Activated naive CD8-positive, alpha-beta T cell treated with anti-CD3 and anti-CD28 coated beads, Interleukin-2, amount 50 U/mL, for 24 hours (primary cell): Measurements from ENCODE around the gene HMGB1.

Source experiments
- ATAC-seq: fragments of 150-1000 bp; cut with Tn5 transposase; one replicate; pipeline ENCODE4 v1.10.0; 2021
- DNase-seq: peaks from one replicate; pipeline ENCODE4 v3.0.0; 2021
- H3K27ac Mint-ChIP-seq: one replicate; pipeline ENCODE4 v1.8.0; 2021; ENCODE audit warnings: mild to moderate bottlenecking, mixed read lengths
- H3K27me3 Mint-ChIP-seq: one replicate; pipeline ENCODE4 v1.8.0; 2021; ENCODE audit warnings: mixed read lengths
- H3K36me3 Mint-ChIP-seq: one replicate; pipeline ENCODE4 v1.8.0; 2021; ENCODE audit warnings: low read depth, mixed read lengths
- H3K4me1 Mint-ChIP-seq: one replicate; pipeline ENCODE4 v1.8.0; 2021; ENCODE audit warnings: mixed read lengths
- H3K4me3 Mint-ChIP-seq: one replicate; pipeline ENCODE4 v1.8.0; 2021; ENCODE audit warnings: mild to moderate bottlenecking, moderate library complexity, mixed read lengths
- H3K9me3 Mint-ChIP-seq: one replicate; pipeline ENCODE4 v1.8.0; 2021; ENCODE audit warnings: mixed read lengths

Gene HMGB1

DNA sequence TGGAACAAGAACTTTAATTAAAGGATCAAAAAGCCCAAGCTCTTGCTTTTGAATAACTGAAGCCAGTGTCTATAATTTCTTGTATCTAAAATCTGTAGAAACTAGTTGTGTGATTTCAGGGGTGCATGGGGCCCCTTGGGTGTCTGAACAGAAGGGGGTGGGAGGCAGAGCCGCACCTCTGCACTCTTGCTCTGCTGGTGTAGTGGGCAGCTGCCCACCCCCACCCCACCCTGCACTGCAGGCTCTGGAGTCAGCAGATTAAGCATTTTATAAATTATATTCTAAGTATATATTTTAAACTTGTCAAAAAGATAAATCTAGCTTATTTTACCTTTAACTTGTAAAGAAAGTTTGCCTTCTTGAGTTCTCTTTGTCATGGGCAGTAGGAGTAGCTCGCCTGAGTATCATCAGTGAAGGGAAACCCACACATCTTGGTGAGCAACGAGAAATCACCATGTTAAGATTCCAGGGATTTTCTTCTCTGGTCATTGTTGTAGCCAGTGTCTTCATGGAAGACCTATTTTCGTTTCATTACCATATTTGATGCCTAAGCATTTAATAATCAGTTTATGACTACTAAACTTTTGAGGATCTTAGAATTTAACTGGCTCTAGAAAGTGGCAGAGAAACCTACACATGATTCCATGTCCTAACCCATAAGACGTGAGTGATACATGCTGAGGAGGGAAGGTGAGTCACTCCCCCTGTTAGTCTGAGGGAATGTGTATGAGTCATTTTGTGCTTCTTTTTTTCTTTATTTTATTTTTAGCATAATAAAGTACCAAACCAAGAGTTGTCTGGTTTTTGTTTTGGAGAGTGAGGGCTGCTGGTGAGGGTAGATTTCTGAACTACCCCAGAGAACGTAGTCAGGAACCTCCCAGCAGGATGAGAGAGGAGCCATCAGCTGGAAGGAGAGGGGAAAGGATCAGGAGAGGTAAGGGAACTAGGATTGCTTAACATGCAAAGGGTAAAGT lies 35.7 kb downstream of the HMGB1 start:
- H3K9me3 Mint-ChIP-seq = no peaks in the 10 kb centered on the region
- H3K4me3 Mint-ChIP-seq = peak overlapping the region; percentile 68
- H3K27ac Mint-ChIP-seq = peak overlapping the region; percentile 91
- no peaks in the 10 kb centered on the region for H3K36me3 Mint-ChIP-seq
- peaks cover 30% of the 10 kb centered on the region for H3K4me1 Mint-ChIP-seq
- DNase-seq (no peak), ATAC-seq (peak; percentile 95)
- H3K27me3 Mint-ChIP-seq = no peaks in the 10 kb centered on the region

- Mint-ChIP-seq H3K4me1 (peaks cover 30% of the 10 kb centered on the region), H3K36me3 (no peaks in the 10 kb centered on the region)
- ATAC-seq = no peak
Observed at GRCh38 chr13:30429235-30429634, 36.5 kb downstream of the HMGB1 start.

DNA sequence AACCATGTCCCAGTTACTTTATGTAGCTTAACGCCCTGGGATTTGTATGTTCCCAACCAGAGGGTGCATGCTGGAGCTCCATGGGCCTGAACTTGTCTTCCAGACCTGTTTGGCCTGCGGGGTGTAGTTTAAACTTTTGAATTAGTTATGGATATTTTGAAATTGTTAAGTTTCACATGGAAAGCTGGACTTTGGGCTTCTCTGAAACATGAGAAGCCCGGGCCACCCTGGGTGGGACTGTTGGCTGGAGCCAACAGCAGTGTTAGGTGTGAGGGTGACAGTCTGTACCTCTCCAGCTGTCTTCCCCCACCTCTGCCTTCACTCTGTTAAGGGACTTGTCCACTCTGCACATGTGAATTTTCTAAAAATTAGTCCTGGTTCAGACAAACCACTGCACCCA lies 41.8 kb downstream of the HMGB1 start:
- Mint-ChIP-seq H3K36me3 (no peaks in the 10 kb centered on the region), H3K4me3 (no peak overlapping the region), H3K9me3 (no peaks in the 10 kb centered on the region), H3K27ac (no peak overlapping the region), H3K4me1 (peaks cover 10% of the 10 kb centered on the region), H3K27me3 (no peaks in the 10 kb centered on the region)
- DNase-seq = no peak
- ATAC-seq = no peak

More at GRCh38 chr13:30429235-30429634, 36.5 kb downstream of the HMGB1 start:
- Mint-ChIP-seq H3K27ac (no peak overlapping the region), H3K4me3 (no peak overlapping the region), H3K9me3 (no peaks in the 10 kb centered on the region), H3K27me3 (no peaks in the 10 kb centered on the region)
- no peak for DNase-seq

GRCh38 chr13:30422054-30422839 lies 43.5 kb downstream of the HMGB1 start, which contains the start of gene UBE2L5:
Gene UBE2L5, plus strand, starts transcription at chr13:30422493. Its CDS starts 5,498 bp downstream, at chr13:30427991.
- Mint-ChIP-seq H3K27ac (peak within 1 kb of the TSS; percentile 75), H3K36me3 (no peaks in the 10 kb centered on the region), H3K4me3 (peak within 1 kb of the TSS; percentile 85), H3K9me3 (no peaks in the 10 kb centered on the region), H3K4me1 (peaks cover 10% of the 10 kb centered on the region), H3K27me3 (no peaks in the 10 kb centered on the region)
- DNase-seq = peak; percentile 76
- ATAC-seq = peak; percentile 94

DNA sequence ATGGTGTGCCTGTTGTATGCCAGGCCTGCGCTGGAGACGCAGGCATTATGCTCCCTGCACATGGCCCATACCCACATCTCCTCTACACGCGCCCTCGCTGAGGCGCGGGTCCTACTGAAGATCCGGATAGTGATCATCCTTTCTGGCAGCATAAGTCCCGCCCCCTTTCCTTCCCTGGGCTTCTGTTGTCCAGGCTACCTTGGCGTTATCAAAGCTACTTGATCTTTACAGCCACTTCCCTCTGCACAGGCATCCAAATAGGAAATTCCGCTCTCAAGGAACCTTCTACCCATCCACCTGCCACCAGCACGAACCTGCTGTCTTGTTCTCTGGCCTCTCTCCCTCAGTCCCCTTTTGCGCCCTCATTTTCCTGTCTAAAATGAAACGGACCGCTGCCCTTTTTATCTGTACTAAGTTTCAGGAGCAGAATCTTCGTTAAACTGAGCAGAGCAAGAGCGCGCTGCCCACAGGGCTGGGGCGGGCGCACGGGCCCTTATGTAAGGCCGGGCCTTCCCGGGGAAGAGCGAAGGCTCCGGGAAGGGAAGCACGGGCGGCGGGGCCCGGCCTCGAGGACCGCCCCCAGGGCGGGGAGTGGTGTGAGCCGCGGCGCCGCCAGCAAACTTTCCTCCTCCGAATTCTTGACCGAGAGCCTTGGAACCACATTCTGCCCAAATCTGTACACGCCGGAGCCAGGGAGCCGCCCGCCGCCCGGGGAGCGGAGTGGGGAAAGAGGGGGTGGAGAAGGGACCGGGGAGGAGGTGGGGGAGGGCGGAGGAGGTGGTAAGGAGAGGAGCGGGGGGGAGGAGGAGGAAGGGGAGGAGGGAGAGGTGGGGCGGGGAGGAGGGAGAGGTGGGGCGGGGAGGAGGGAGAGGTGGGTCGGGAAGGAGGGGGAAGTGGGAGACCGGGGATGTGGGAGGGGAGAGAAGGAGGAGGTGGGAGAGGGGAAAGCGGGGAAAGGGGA lies 44.4 kb downstream of the HMGB1 start:
- H3K36me3 Mint-ChIP-seq = no peaks in the 10 kb centered on the region
- H3K4me1 Mint-ChIP-seq = peaks cover 14% of the 10 kb centered on the region
- DNase-seq (peak; percentile 39), ATAC-seq (peak; percentile 41)
- no peaks in the 10 kb centered on the region for H3K9me3 Mint-ChIP-seq
- H3K27me3 Mint-ChIP-seq = no peaks in the 10 kb centered on the region
- H3K27ac Mint-ChIP-seq = peak overlapping the region; percentile 72
- peak overlapping the region; percentile 75 for H3K4me3 Mint-ChIP-seq

GRCh38 chr13:30418717-30419459 lies 46.8 kb downstream of the HMGB1 start:
- ATAC-seq (no peak), DNase-seq (no peak)
- Mint-ChIP-seq H3K4me3 (no peak overlapping the region), H3K27me3 (no peaks in the 10 kb centered on the region), H3K36me3 (no peaks in the 10 kb centered on the region), H3K27ac (no peak overlapping the region), H3K9me3 (no peaks in the 10 kb centered on the region), H3K4me1 (peaks cover 29% of the 10 kb centered on the region)

DNA sequence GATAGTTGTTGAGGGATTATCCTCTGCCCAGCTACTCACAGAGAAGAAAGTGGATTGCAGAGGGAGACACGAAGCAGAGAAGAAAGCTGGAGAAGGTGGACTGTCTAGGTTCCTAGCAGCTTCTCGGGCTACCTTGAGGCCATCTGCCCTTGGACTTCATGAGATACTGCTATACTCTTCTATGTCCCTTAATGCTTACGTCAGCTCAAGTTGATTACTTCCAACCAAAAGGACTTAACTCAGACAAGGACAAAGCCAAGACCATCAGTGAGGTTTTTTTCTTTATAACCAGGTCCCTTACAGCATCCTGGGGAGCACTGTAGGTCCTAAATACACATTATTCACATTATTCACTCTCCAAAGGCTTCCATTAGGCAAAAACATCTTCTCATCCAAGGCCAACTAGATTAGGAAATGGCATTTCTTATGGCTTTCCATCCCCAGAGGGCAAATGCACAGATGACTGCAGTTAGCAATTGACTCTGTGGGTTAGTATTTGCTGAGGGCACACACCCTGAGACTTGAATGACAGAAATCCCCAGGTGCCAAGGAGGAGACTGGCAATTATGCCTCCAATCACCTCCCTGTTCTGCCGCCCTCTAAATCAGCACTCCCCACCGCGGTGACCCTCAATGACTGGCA lies 47.5 kb downstream of the HMGB1 start:
- no peak overlapping the region for H3K27ac Mint-ChIP-seq
- H3K4me3 Mint-ChIP-seq = no peak overlapping the region
- DNase-seq = no peak
- H3K9me3 Mint-ChIP-seq = no peaks in the 10 kb centered on the region
- no peak for ATAC-seq
- H3K36me3 Mint-ChIP-seq = no peaks in the 10 kb centered on the region
- H3K27me3 Mint-ChIP-seq = no peaks in the 10 kb centered on the region
- H3K4me1 Mint-ChIP-seq = peaks cover 31% of the 10 kb centered on the region

GRCh38 chr13:30416471-30416870 lies 49.3 kb downstream of the HMGB1 start:
- Mint-ChIP-seq H3K4me1 (peaks cover 31% of the 10 kb centered on the region), H3K9me3 (no peaks in the 10 kb centered on the region), H3K27ac (no peak overlapping the region), H3K4me3 (no peak overlapping the region), H3K36me3 (no peaks in the 10 kb centered on the region), H3K27me3 (no peaks in the 10 kb centered on the region)
- no peak for DNase-seq
- no peak for ATAC-seq

- Mint-ChIP-seq H3K36me3 (no peaks in the 10 kb centered on the region), H3K9me3 (no peaks in the 10 kb centered on the region), H3K4me1 (peaks cover 26% of the 10 kb centered on the region), H3K4me3 (no peak overlapping the region), H3K27me3 (no peaks in the 10 kb centered on the region), H3K27ac (no peak overlapping the region)
- DNase-seq = no peak
- no peak for ATAC-seq
Observed at GRCh38 chr13:30415430-30416030, 50.2 kb downstream of the HMGB1 start.

DNA sequence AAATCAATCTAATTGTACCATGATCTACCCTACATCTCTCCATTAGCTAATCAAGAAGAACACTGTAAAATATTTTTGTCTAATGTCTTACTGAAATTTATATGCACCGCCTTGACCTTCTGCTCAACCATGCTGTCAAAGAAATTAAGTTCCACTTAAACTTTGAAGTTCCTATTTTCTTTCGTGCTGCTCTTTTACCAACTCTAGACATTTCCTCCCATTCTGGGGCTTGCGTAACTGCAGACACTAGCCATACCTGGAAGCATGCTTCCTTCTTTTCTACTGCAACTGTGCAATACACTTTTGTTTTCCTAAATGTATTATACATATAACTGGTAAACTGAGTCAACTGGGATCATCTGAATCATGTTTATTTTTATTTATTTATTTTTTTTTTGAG lies 51.9 kb downstream of the HMGB1 start:
- Mint-ChIP-seq H3K9me3 (no peaks in the 10 kb centered on the region), H3K27me3 (no peaks in the 10 kb centered on the region), H3K4me1 (peaks cover 35% of the 10 kb centered on the region), H3K36me3 (no peaks in the 10 kb centered on the region), H3K27ac (no peak overlapping the region), H3K4me3 (no peak overlapping the region)
- ATAC-seq (no peak), DNase-seq (no peak)

DNA sequence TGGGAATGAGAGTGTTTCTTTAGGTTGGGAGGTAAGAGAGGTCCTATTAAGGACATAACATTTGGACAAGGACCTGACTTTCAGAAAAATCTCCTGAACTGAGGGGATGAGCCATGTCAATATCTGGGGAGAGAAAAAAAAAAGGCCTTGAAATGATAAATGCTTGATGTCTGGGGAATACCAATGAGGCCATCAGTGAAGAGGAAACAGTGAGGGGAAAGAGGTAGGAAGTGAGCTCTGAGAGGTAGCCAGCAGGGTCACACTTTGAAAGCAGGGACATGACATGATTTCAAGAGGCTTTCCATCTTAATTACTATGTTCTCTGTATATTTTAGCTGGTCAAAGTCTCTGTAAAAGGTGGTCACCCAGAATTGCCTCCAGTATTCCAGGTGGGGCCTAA lies 53.4 kb downstream of the HMGB1 start:
- DNase-seq = no peak
- H3K36me3 Mint-ChIP-seq = no peaks in the 10 kb centered on the region
- H3K4me3 Mint-ChIP-seq = no peak overlapping the region
- peaks cover 43% of the 10 kb centered on the region for H3K4me1 Mint-ChIP-seq
- no peaks in the 10 kb centered on the region for H3K9me3 Mint-ChIP-seq
- ATAC-seq = no peak
- no peak overlapping the region for H3K27ac Mint-ChIP-seq
- H3K27me3 Mint-ChIP-seq = no peaks in the 10 kb centered on the region

DNA sequence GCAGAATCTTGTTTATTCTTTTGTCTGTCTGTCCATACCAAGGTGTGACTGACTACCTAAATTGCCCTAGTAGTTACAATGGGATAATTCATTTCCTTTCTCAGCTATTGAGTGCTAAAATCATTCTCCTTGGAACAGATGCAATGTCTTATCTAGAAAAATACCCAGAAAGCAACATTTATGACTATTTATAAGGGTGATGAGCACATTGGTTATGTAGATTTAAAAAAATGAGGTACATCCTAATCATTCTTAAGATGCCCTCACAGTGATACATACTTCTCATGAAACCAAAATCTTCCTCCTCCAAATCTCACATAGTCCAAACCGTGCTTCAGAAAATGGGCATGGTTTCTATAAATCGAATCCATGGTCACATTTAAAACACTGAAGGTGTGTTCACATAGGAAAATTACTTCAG lies 55.0 kb downstream of the HMGB1 start:
- DNase-seq = no peak
- H3K4me3 Mint-ChIP-seq = no peak overlapping the region
- H3K36me3 Mint-ChIP-seq = no peaks in the 10 kb centered on the region
- H3K27ac Mint-ChIP-seq = no peak overlapping the region
- ATAC-seq = no peak
- no peaks in the 10 kb centered on the region for H3K27me3 Mint-ChIP-seq
- H3K9me3 Mint-ChIP-seq = no peaks in the 10 kb centered on the region
- peaks cover 37% of the 10 kb centered on the region for H3K4me1 Mint-ChIP-seq
